ENCODE measurements around the gene DAPK1. TPM values are rescaled to one million over a fixed set of nuclear protein-coding genes. Genes with fewer than 3 reads are reported as not detected.

Gene DAPK1
- total and polyA plus RNA-seq, 2 experiments from 2014 or later = 44.4 to 62.3 TPM

- no peaks in the 10 kb centered on the region for H3K9me2 ChIP-seq (replicated peaks; ENCODE audit: insufficient read depth)
- WGBS (ENCODE audit: low lambda C conversion rate, missing lambda C conversion rate) = 95% methylated on average over 8 of the region's 8 CpGs
- no peaks in the 10 kb centered on the region for H3K9me3 ChIP-seq (ENCODE audit: low read depth)
Measured at GRCh38 chr9:87619346-87619745, 121.7 kb downstream of the DAPK1 start.

GRCh38 chr9:87620731-87621322 lies 123.2 kb downstream of the DAPK1 start:
- no peaks in the 10 kb centered on the region for H4K20me1 ChIP-seq (ENCODE audit: insufficient read depth, poor library complexity, severe bottlenecking)
- H3K9me2 ChIP-seq (replicated peaks; ENCODE audit: insufficient read depth) = no peaks in the 10 kb centered on the region
- H3K79me2 ChIP-seq = peaks cover 4% of the 10 kb centered on the region
- H3K4me2 ChIP-seq = no peak overlapping the region
- no peaks in the 10 kb centered on the region for H3K9me3 ChIP-seq (ENCODE audit: low read depth)
- 79% methylated on average over 4 of the region's 4 CpGs for WGBS (ENCODE audit: low lambda C conversion rate, missing lambda C conversion rate)
- no peak overlapping the region for H3K4me3 ChIP-seq
- no peak overlapping the region for H2AFZ ChIP-seq
- no peak overlapping the region for H3K27ac ChIP-seq
- H3K4me1 ChIP-seq (ENCODE audit: insufficient read depth) = peaks cover 9% of the 10 kb centered on the region
- H3K36me3 ChIP-seq (replicated peaks; ENCODE audit: insufficient read depth, low read depth) = no peaks in the 10 kb centered on the region
- no peak for TF ChIP-seq EZH2 (IDR thresholded peaks at IDR 0.05; ENCODE audit: borderline replicate concordance)
- DNase-seq (ENCODE audit: low spot score) = no peak
- no peaks in the 10 kb centered on the region for H3K27me3 ChIP-seq

More at GRCh38 chr9:87619346-87619745, 121.7 kb downstream of the DAPK1 start:
- H3K4me2 ChIP-seq = no peak overlapping the region
- H2AFZ ChIP-seq = no peak overlapping the region
- H3K4me3 ChIP-seq = no peak overlapping the region
- no peak overlapping the region for H3K27ac ChIP-seq
- DNase-seq (ENCODE audit: low spot score) = no peak
- H3K4me1 ChIP-seq (ENCODE audit: insufficient read depth) = peaks cover 10% of the 10 kb centered on the region
- no peaks in the 10 kb centered on the region for H4K20me1 ChIP-seq (ENCODE audit: insufficient read depth, poor library complexity, severe bottlenecking)
- H3K36me3 ChIP-seq (replicated peaks; ENCODE audit: insufficient read depth, low read depth) = no peaks in the 10 kb centered on the region
- H3K79me2 ChIP-seq = peaks cover 12% of the 10 kb centered on the region
- no peaks in the 10 kb centered on the region for H3K27me3 ChIP-seq
- no peak for TF ChIP-seq CTCF (IDR thresholded peaks at IDR 0.05; ENCODE audit: poor library complexity)
- TF ChIP-seq EZH2 (IDR thresholded peaks at IDR 0.05; ENCODE audit: borderline replicate concordance) = no peak
- TF ChIP-seq EZH2phosphoT487 (IDR thresholded peaks at IDR 0.05; ENCODE audit: low read depth, severe bottlenecking, unreplicated experiment) = no peak

GRCh38 chr9:87622098-87622497 lies 124.4 kb downstream of the DAPK1 start:
- Histone ChIP-seq H4K20me1 (ENCODE audit: insufficient read depth, poor library complexity, severe bottlenecking) (no peaks in the 10 kb centered on the region), H2AFZ (no peak overlapping the region), H3K36me3 (replicated peaks; ENCODE audit: insufficient read depth, low read depth) (no peaks in the 10 kb centered on the region), H3K4me2 (no peak overlapping the region), H3K4me3 (no peak overlapping the region), H3K79me2 (peaks cover 3% of the 10 kb centered on the region), H3K4me1 (ENCODE audit: insufficient read depth) (peaks cover 6% of the 10 kb centered on the region), H3K27me3 (no peaks in the 10 kb centered on the region), H3K27ac (no peak overlapping the region), H3K9me3 (ENCODE audit: low read depth) (no peaks in the 10 kb centered on the region), H3K9me2 (replicated peaks; ENCODE audit: insufficient read depth) (no peaks in the 10 kb centered on the region)
- TF ChIP-seq EZH2phosphoT487 (IDR thresholded peaks at IDR 0.05; ENCODE audit: low read depth, severe bottlenecking, unreplicated experiment) (no peak), EZH2 (IDR thresholded peaks at IDR 0.05; ENCODE audit: borderline replicate concordance) (no peak), CTCF (IDR thresholded peaks at IDR 0.05; ENCODE audit: poor library complexity) (no peak)
- DNase-seq (ENCODE audit: low spot score) = no peak
- 96% methylated on average over 4 of the region's 4 CpGs for WGBS (ENCODE audit: low lambda C conversion rate, missing lambda C conversion rate)

GRCh38 chr9:87622923-87623322 lies 125.3 kb downstream of the DAPK1 start:
- Histone ChIP-seq H3K4me2 (no peak overlapping the region), H3K9me3 (ENCODE audit: low read depth) (no peaks in the 10 kb centered on the region), H2AFZ (no peak overlapping the region), H3K27ac (no peak overlapping the region), H3K36me3 (replicated peaks; ENCODE audit: insufficient read depth, low read depth) (no peaks in the 10 kb centered on the region), H4K20me1 (ENCODE audit: insufficient read depth, poor library complexity, severe bottlenecking) (no peaks in the 10 kb centered on the region), H3K9me2 (replicated peaks; ENCODE audit: insufficient read depth) (no peaks in the 10 kb centered on the region), H3K4me3 (no peak overlapping the region), H3K4me1 (ENCODE audit: insufficient read depth) (peaks cover 6% of the 10 kb centered on the region), H3K27me3 (no peaks in the 10 kb centered on the region), H3K79me2 (peaks cover 2% of the 10 kb centered on the region)
- no peak for DNase-seq (ENCODE audit: low spot score)
- 83% methylated on average over 2 of the region's 2 CpGs for WGBS (ENCODE audit: low lambda C conversion rate, missing lambda C conversion rate)
- TF ChIP-seq CTCF (IDR thresholded peaks at IDR 0.05; ENCODE audit: poor library complexity) = no peak
- TF ChIP-seq EZH2 (IDR thresholded peaks at IDR 0.05; ENCODE audit: borderline replicate concordance) = no peak
- TF ChIP-seq EZH2phosphoT487 (IDR thresholded peaks at IDR 0.05; ENCODE audit: low read depth, severe bottlenecking, unreplicated experiment) = no peak
